Myocyte (in vitro differentiated cells): ENCODE results near the gene CCNYL1. TPM values are rescaled to one million over a fixed set of nuclear protein-coding genes. Genes with fewer than 3 reads are reported as not detected.

ENCODE experiments used
- DNase-seq: peaks from one replicate; pipeline ENCODE4 v3.0.0-alpha.2; 2012; ENCODE audit warnings: low read depth
- total RNA-seq: library from RNA; depleted of rRNA; stranded (reverse); fragments of >200 nt; gene quantifications from 2 replicates; pipeline ENCODE4 v1.2.3, GENCODE V29; 2014

CCNYL1 gene
- total RNA-seq, 1 donor from 2014 or later, result 6.6 TPM

DNA sequence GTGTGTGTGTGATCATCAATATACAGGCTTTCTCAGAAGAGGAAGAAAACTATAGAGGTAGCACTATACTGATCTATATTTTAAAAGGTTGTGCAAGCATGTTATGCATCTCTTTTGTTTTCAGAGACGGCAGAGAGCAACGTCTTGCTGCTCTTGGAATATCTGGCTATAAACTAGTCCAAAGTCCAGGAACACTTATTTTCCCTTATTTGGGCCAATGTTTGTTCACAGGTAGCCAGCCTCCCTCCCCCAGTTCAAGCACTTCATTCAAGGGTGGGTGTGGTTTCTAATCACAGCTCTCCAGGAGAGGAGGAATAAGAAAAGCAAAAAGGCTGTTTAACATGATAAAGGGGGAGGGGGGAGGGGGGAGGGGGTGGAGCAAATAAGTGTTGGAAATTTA, 54.1 kb downstream of the CCNYL1 start:
- DNase-seq, result no peak

DNA sequence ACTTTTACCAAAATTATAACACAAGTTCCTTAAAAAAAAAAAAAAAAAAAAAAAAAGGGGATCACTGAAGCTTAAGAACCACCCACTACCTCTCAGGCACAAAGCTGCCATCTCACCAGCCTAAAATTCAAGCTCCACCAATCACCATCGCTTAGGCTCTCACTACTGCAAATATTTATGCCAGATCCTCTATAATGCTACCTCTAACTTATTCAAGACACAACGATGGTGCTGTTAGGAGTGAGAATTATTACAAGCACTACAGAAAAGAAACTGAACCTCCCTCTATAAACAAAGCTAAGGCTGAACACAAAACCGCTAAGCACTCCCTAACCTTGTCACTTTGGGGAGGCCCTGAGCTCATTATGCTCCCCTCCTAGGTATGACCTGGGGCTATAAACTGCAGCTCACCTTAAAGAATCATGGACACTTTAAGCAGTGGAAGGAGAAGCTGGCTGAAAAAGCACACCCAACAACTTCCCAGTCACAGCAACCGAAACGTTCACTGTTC, 54.7 kb downstream of the CCNYL1 start:
- no peak for DNase-seq

DNA sequence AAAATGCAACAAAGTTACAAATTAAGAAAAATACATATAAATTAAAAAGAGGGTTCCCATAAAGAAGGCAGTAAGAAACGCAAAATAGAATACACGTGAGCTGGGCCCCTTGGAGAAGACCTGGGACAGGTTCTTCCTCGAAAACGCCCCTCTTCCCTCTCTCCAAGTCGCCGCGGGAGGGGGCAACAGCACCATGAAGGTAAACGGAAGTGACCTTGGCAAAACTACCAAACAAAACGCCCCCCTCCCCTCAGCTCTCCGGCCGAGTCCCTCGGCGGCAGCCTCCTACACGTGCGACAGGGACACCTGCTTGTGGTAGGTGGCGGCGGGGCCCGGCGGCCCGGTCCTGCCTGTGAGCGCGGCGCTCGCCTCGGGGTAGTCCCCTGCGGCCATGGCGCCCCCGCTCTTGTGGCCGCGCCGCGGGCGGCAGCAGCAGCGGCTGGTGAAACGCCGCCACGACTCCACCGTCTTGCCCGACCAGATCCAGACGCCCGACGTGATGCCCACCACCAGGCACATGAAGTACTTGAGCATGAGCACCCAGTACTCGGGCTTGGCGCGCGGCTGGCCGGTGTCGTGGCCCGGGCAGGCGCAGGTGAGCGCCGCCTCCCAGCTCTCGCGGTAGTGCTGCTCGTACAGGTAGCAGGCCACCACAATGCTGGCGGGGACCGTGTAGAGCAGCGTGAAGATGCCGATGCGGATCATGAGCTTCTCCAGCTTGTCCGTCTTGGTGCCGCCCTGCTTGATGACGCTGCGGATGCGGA, 55.4 kb downstream of the CCNYL1 start:
- no peak for DNase-seq

DNA sequence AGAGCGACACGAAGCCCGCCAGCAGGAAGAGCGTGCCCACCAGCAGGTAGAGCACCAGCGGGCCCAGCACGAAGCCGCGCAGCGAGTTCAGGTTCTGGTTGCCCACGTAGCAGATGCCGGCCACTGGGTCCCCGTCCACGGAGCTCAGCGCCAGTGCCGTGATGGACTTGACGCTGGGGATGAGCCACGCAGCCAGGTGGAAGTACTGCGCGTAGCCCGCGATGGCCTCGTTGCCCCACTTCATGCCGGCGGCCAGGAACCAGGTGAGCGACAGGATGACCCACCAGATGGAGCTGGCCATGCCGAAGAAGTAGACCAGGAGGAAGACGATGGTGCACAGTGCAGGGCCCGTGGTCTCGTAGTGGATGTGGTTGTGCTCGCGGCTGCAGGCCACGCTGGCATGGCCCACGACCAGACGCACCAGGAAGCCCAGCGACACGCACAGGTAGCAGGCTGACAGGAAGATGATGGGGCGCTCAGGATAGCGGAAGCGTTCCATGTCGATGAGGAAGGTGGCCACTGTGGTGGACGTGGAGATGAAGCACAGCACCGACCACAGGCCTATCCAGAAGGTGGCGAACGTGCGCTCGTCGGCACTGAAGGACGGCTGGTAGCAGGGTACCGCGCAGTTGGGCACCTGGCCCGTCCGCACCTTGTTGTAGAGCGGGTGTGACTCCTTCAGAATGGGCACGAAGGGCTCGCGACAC, 56.2 kb downstream of the CCNYL1 start:
- peak; percentile 17 for DNase-seq

DNA sequence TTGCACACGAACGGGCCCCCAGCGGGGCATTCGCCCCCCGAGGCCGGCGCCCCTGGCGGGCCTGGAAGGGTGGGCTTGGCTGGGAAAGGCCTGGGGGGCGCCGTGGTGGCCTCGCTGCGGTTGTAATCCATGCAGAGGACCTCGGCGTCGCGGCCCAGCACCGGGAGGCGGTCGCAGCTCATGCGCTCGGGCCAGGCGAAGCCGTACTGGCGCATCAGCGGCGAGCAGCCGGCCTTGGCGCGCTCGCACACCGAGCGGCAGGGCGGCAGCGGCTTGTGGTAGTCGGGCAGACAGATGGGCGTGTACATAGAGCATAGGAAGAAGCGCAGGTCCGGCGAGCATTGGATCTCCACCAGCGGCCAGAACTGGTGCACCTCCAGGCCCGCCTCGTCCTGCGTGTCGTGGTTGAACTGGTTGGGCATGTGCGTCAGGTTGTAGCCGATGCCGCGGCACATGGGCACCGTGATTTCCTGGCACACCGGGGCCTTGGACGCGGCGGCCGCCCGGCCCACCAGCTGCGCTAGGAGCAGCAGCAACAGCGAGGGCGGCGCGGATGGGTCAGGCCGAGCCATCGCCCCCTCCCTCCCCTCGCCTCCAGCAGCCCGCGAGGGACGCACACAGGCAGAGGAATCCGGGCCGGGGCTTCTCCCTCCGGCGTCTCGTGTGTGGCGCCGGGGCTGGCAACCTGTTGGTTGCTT, 56.9 kb downstream of the CCNYL1 start:
- peak; percentile 48 for DNase-seq

DNA sequence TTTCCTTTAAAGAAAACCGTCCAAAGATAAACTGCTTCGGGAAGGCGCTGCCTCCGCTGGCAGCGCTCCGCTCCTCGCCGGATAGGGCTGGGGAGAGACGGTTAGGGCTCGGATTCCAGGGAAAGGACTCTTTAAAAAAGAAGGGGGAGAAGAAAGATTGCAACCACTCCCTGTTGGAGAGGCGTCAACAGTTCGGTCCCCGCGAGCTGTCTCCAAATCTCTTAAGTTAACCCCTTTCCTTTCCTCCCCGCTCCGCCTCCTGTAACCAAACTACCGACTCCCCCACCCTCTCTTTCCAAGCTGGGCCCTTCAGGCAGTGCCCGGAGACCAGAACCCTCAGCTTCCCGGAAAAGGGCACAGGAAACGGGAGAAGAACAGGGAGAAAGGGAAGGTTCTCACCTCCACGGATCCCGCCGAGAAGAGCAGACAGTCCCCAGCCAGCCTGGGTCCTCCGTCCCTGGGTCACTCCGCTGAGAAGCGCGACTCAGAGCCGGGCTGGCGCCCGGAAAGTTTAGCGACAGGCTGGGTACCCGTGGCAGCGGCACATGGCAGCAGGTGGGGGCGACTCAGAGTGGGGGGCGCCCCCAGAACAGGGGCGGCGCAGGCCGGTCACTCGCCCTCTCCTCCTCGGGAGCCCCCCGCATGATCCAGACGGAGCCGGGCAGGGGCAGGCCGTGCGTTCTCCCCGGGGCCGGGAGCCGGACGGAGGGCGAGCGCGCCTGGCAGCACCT, 57.6 kb downstream of the CCNYL1 start:
- no peak for DNase-seq

DNA sequence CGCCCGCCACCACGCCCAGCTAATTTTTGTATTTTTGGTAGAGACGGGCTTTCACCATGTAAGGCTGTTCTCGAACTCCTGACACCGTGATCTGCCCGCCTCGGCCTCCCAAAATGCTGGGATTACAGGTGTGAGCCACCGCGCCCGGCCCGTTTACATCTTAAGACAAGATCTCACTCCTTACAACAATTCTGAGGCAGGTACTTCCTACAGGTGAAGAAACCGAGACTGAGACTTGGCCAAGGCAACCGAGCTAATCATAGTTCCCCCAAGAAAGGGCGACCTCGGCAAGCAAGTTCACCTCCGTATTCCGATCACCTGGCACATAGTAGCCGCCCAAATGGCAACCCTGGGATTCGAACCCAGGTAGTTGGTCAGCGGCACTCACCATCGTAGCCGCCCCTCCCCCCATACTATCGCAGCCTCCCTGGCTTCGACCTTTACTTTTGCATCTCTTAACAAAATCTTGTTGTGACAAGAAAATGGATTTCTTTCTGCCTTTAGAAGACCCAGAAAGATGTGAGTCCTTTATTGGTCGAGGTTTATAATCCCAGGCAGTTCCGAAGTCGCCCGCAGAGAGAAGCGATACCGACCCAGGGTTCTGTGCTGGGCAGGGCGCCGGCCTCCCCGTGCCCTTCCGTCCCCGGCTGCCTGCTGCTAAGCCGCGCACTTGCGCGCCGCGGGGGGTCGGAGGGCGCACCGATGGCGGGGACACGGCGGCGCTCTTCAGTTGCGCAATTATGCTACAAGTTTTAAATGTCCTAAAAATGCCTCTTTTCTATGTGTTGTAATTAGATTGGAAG, 59.4 kb downstream of the CCNYL1 start:
- DNase-seq, result no peak

DNA sequence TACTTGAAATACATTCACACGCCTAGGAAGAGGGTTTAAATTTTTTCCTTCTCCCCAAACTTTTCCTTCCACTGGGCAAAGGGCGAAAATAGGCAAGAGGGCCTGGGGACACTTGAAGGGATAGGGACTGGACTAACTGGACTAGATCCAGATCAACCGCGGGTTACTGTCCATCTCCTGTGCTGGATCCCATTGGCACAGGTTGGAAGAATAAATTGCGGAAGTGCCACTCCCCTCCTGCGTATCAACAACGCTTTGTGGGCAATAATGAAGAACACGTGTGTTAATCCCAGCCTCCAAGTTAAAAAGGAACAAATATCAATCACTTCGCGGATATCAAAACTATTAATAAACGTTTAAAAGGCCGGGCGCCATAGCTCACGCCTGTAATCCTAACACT, 60.0 kb downstream of the CCNYL1 start:
- DNase-seq, result no peak

DNA sequence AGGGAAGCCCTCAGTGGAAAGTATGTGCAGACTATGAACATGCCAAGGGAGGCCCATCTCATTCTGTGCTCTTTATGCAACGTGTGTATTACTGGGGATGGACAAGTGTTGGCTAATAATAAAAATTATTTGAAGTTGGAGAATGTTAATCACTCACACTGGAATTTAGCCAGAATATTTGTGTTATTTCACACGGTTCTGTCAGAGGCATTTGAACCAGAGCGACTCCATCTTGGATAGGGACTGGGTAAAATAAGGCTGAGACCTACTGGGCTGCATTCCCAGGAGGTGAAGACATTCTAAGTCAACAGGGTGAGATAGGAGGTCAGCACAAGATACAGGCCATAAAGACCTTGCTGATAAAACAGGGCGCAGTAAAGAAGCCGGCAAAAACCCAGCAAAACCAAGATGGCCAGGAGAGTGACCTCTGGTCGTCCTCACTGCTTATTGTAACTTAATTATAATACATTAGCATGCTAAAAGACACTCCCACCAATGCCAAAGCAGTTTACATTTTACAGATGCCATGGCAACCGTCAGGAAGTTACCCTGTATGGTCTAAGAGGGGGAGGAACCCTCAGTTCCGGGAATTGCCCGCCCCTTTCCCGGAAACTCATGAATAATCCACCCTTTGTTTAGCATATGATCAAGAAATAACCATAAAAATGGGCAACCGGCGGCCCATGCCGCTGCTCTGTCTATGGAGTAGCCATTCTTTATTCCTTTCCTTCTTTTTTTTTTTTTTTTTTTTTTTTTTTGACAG, 60.8 kb downstream of the CCNYL1 start:
- DNase-seq, result no peak

DNA sequence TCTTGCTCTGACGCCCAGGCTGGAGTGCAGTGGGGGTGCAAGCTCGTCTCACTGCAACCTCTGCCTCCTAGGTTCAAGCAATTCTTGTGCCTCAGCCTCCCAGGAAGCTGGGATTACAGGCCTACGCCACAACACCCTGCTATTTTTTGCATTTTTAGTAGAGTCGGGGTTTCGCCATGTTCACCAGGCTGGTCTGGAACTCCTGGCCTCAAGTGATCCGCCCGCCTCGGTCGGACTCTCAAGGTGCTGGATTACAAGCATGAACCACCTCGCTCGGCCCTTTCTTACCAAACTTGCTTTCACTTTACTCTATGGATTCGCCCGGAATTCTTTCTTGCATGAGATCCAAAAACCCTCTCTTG, 61.4 kb downstream of the CCNYL1 start:
- no peak for DNase-seq

DNA sequence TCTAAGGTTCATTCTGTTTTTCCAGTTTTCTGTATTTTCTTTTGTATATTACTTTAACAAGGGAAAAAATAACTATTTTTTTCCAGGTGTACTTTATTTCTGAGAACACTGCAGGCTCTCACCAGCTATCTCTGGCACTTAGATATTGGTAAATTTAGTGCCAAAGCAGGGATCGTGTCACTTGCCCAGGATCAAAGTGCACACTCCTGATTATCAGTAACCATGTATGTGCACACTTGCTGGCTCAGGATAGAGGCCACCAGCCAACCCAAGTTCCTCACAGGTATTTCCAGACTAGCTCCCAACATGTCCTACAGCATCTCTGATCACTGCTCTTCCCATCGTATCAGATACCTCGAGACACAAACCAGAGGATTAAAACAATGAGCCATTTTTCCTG, 64.0 kb downstream of the CCNYL1 start:
- no peak for DNase-seq

DNA sequence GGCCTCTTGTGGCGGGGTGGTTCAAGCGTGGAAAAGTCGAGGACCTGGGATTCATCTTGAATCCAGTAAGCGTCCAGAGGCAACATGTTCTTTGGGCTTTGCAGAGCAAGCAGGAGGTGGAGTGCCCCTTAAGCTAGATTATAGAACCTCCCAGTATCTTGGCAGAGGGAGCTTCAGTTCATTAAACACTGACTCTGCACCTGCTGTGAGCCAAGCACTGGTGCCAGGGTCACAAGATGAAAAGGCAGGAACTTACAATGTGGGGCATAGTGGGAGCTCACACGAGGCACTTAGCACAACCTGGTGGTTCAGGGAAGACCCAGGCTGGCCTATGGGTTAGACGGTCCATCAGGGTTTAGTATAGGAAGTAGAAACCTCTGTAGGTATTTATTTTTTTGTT, 65.7 kb downstream of the CCNYL1 start:
- DNase-seq, result no peak

DNA sequence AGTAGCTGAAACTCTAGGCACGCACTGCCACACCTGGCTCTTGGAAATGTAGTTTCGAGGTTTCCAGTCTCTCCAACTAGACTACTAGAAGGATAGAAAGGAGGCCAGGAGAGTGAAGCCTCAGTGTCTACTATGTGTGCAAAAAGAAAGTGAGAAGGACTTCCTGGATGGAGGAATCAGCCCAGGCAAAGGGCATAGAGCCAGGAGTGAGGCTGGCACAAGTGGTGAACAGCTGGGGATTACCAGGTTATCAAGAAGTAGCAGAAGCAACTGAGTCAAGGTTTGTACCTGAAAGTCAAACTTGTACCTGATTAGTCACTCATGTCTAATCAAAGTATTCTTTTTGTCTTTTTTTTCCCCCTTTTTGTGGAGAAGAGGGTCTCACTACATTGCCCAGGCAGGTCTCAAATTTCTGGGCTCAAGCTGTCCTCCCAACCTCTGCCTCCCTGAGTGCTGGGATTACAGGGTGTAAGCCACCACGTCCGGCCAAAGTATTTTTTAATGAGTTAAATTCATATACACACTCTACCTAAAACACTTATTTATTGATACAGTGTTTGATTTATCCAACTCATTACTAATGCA, 67.0 kb downstream of the CCNYL1 start:
- no peak for DNase-seq

DNA sequence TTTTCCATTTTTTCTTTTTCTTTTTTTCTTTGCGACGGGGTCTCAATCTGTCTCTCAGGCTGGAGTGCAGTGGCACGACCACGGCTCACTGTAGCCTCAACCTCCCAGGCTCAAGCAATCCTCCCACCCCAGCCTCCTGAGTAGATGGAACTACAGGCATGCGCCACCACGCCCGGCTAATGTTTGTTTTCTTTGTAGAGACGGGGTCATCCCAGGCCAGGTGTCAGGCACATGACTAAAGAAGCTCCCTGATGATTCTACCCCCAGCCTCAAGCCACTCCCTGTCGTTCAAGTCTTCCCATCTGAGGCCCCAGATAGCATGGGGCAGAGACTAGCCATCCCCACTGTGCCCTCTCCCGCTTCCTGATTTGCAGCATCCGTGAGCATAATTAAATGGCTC, 68.1 kb downstream of the CCNYL1 start:
- no peak for DNase-seq

DNA sequence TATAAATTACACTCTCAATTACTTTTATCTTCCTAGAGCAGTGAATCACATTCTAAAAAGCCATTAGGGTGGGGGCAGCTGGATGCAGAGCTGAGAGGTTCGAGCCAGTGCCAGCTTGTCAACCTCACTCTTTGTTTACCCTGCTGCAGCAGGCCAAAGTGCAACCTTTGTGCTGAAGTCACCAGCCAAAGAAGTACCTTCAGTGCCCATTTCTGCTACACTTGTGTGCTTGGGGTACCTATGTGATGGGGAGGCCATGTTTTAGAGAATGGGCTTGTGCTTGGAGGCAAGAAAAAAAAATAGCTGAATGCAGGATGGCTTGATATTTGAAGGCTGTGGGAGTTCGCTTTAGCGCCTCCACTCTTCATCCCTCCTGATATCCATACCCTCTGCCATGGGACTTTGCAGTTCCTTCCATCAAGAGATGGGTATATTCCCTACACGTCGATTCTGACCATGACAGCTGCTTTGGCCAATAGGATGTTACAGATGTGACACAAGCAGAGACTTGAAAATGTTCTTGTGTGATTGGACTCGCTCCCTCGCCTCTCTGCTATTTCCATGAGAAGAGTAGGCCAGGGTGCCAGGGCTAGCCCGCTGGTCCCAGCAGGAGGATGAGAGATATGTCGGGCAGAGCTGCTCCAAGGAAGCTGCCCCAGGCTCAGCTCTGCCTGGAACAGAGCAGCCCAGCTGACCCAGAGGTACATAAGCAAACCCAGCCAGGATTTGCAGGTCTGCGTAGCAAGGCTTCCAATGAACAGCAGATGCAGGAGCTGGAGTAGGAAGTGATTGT, 71.0 kb downstream of the CCNYL1 start:
- no peak for DNase-seq

DNA sequence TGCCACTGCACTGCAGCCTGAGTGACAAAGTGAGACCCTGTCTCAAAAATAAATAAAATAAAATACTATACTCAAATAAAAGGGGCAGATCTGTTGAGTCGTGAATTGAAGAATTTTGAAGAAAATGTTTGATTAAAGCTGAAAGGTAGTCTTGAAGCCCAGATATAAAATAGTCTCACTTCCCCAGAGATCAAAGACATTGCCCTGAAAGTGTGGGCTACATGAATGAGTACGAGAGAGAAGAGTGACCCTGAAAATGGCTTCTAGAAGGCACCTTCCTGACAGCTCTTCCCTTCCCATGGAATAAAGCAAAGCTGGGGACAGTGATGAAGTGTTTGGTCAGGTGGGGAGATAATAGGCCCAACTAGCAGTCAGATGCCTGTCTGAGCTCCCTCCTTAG, 72.1 kb downstream of the CCNYL1 start:
- no peak for DNase-seq

DNA sequence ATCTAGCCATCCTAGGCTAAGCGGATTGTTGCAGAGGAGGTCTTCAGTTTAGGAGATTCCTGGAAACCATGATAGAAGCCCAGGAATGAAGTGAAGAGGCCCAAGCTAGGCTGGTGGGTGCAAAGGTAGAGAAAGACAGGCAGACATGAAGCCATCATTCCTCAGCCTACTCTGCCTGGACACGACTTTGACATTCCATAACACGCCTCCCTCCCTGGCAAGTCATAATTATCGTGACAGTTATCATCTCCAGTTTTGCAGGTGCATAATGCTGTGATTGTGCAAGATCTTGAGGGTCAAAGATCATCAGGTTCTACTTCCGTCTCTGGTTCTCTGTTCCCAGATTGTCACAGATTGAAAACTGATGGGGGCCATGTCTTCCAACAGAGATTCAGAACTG, 73.5 kb downstream of the CCNYL1 start:
- no peak for DNase-seq

DNA sequence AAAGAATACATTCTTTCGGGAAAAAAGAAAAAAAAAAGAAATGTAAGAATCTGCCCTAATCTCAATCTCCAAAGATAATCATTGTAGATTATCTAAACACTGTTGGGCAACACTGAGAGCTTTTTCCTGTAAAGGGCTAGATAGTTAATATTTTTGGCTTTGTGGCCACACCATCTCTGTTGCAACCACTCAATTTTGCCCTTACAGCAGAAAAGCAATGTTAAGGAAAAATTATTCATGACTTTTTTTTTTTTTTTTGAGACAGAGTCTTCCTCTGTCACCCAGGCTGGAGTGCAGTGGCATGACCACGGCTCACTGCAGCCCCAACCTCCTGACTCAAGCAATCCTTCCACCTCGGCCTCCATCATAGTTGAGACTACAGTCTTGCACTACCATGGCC, 75.6 kb downstream of the CCNYL1 start:
- no peak for DNase-seq

DNA sequence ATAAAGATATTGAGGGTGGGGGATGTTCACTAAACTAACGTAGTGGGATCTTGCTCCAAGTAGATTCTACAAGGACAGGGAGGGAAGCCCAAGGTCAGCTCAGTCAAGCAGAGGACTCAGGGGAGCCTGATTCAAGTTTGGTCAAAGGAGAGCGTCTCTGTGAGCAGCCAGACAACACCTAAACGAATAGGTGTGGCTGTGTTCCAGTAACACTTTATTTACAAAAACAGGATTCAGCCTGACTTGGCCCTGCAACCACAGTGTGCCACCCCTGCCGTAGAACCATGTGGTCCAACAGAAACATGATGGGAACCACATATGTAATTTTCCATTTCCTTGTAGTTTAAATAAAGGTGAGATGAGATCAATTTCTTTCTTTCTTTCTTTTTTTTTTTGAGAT, 76.4 kb downstream of the CCNYL1 start:
- DNase-seq, result no peak
